ENCODE data around the gene DNAH2. TPM values are rescaled to one million over a fixed set of nuclear protein-coding genes. Genes with fewer than 3 reads are reported as not detected.

The DNAH2 gene
- total and polyA plus RNA-seq, 2 of the 13 experiments (the other 11 are each of a cell fraction or from before 2014, with no cell fraction given), result not detected

DNA sequence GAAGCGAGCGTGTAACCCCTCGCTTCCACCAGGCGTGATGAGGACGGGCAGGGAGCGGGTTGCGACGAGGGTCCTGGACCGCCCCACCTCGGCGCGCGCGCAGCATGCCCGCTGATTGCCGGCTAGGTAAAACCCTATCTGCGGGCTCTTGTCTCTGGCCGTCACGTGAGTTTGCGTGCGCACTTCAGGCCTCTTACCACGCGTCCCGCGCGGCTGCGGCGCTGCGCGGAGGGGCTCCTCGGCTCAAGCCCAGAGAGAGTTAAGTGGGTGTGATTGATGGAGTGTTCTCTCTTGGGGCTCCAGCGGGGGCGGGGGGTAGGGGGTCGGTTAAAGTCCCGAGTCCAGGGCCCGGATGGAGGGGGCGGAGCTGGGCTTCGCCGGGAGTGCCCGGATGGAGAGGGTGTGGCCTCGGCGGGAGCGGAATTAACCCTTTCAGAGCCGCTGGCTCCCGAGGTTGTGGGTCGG is 124.4 kb downstream of the DNAH2 start (continued):
- TF ChIP-seq MIER2 (CRISPR knock-in tag; IDR thresholded peaks at IDR 0.05), result no peak
- no peak for TF ChIP-seq ARID2 (CRISPR knock-in tag; IDR thresholded peaks at IDR 0.05; ENCODE audit: borderline replicate concordance)
- TF ChIP-seq CEBPZ (IDR thresholded peaks at IDR 0.05; ENCODE audit: low read length), result no peak
- TF ChIP-seq RBM39 (IDR thresholded peaks at IDR 0.05; ENCODE audit: low read depth, low read length, poor library complexity, severe bottlenecking), result no peak
- no peak for TF ChIP-seq ZSCAN25 (CRISPR knock-in tag; IDR thresholded peaks at IDR 0.05)
- TF ChIP-seq KLF11 (CRISPR knock-in tag; IDR thresholded peaks at IDR 0.05), result no peak
- peak; percentile 52; the same call in 1 of the 2 replicates for TF ChIP-seq ZZZ3 (CRISPR knock-in tag; IDR thresholded peaks at IDR 0.05; ENCODE audit: borderline replicate concordance)
- TF ChIP-seq ZNF30 (CRISPR knock-in tag; IDR thresholded peaks at IDR 0.05), result no peak
- TF ChIP-seq ELF4 (CRISPR knock-in tag; IDR thresholded peaks at IDR 0.05; ENCODE audit: borderline replicate concordance), result no peak
- peak; percentile 32; the same call in 1 of the 2 replicates for TF ChIP-seq SAP130 (CRISPR knock-in tag; IDR thresholded peaks at IDR 0.05; ENCODE audit: low read depth)
- TF ChIP-seq DMTF1 (CRISPR knock-in tag; IDR thresholded peaks at IDR 0.05), result peak; percentile 93; the same call in 1 of the 2 replicates
- TF ChIP-seq SKI (IDR thresholded peaks at IDR 0.05; ENCODE audit: partially characterized antibody), result no peak
- TF ChIP-seq NFE2L2 (IDR thresholded peaks at IDR 0.05; ENCODE audit: low read length), result no peak
- TF ChIP-seq RBAK (CRISPR knock-in tag; IDR thresholded peaks at IDR 0.05), result no peak
- TF ChIP-seq ZNF350 (CRISPR knock-in tag; IDR thresholded peaks at IDR 0.05; ENCODE audit: borderline replicate concordance, low read depth), result no peak; the same call in 1 of the 2 replicates
- TF ChIP-seq SALL2 (CRISPR knock-in tag; IDR thresholded peaks at IDR 0.05), result no peak
- no peak for TF ChIP-seq IRX3 (CRISPR knock-in tag; IDR thresholded peaks at IDR 0.05; ENCODE audit: borderline replicate concordance, low read depth)
- no peak for TF ChIP-seq ELF1 (CRISPR knock-in tag; IDR thresholded peaks at IDR 0.05)
- no peak for TF ChIP-seq ZNF841 (CRISPR knock-in tag; IDR thresholded peaks at IDR 0.05; ENCODE audit: borderline replicate concordance)
- TF ChIP-seq ZNF777 (CRISPR knock-in tag; IDR thresholded peaks at IDR 0.05), result peak; percentile 34; the same call in 1 of the 2 replicates
- TF ChIP-seq CEBPB (IDR thresholded peaks at IDR 0.05; ENCODE audit: borderline replicate concordance, low read depth, low read length), result no peak
- TF ChIP-seq TMF1 (CRISPR knock-in tag; IDR thresholded peaks at IDR 0.05; ENCODE audit: low read depth), result no peak
- no peak for TF ChIP-seq ZNF136 (CRISPR knock-in tag; IDR thresholded peaks at IDR 0.05; ENCODE audit: low read depth)
- TF ChIP-seq ZNF772 (CRISPR knock-in tag; IDR thresholded peaks at IDR 0.05), result no peak
- TF ChIP-seq CBX1 (IDR thresholded peaks at IDR 0.05; ENCODE audit: low read depth), result no peak
- TF ChIP-seq CSRNP1 (CRISPR knock-in tag; IDR thresholded peaks at IDR 0.05), result no peak
